ENCODE results near the gene MICU1.

DNA sequence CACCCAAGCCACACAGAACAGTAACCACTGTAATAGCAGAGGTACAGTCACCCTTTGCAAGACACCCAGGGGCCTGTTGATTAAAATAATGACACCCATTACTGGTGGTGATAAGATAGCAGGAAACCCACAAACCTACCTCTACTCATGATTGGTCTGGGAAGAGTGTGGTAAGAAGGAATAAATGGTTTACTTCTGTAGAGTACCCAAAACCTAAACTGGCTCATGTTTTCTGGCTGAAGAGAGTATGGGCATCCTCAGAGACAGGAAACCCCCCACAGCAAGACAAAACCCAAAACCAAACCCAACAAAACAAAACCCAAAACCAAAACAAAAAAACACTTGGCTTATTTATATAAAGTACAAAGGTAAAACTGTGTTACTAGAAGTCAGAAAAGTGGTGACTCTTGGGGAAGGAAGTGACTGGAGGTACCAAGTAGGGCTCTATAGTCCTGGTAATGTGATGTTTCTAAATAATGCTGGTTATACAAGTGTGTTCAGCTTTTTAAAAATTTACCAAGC lies 255.6 kb downstream of the MICU1 start:
- TF ChIP-seq, protein P1, sequence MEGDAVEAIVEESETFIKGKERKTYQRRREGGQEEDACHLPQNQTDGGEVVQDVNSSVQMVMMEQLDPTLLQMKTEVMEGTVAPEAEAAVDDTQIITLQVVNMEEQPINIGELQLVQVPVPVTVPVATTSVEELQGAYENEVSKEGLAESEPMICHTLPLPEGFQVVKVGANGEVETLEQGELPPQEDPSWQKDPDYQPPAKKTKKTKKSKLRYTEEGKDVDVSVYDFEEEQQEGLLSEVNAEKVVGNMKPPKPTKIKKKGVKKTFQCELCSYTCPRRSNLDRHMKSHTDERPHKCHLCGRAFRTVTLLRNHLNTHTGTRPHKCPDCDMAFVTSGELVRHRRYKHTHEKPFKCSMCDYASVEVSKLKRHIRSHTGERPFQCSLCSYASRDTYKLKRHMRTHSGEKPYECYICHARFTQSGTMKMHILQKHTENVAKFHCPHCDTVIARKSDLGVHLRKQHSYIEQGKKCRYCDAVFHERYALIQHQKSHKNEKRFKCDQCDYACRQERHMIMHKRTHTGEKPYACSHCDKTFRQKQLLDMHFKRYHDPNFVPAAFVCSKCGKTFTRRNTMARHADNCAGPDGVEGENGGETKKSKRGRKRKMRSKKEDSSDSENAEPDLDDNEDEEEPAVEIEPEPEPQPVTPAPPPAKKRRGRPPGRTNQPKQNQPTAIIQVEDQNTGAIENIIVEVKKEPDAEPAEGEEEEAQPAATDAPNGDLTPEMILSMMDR (IDR thresholded peaks at IDR 0.05), result no peak
- TF ChIP-seq POLR2A (IDR thresholded peaks at IDR 0.05), result no peak
